HG03196 (cell line): Measurements from ENCODE around the gene NCKAP1.
"Not testable (repeated sequence)": the region's sequence is repeated elsewhere in the genome, so short reads cannot be mapped to it uniquely, and the experiment has no call there.

Experiments
- ATAC-seq: cut with Tn5 transposase; IDR thresholded peaks from one replicate; pipeline ENCODE4 v1.9.1; 2021; ENCODE audit not compliant: unreplicated experiment

The NCKAP1 gene

GRCh38 chr2:182887753-182888415, 150.4 kb downstream of the NCKAP1 start:
- ATAC-seq = no peak

- no peak for ATAC-seq
Observed at GRCh38 chr2:182887093-182887492, 151.2 kb downstream of the NCKAP1 start.

GRCh38 chr2:182885771-182886170, 152.5 kb downstream of the NCKAP1 start:
- ATAC-seq = no peak

GRCh38 chr2:182883451-182883850, 154.8 kb downstream of the NCKAP1 start:
- ATAC-seq = no peak

- ATAC-seq = not testable (repeated sequence)
Observed at GRCh38 chr2:182880100-182880499, 158.2 kb downstream of the NCKAP1 start.

- ATAC-seq = not testable (repeated sequence)
Observed at GRCh38 chr2:182876653-182877052, 161.6 kb downstream of the NCKAP1 start.

GRCh38 chr2:182870227-182870626, 168.0 kb downstream of the NCKAP1 start:
- ATAC-seq = no peak

- no peak for ATAC-seq
Observed at GRCh38 chr2:182868054-182868796, 170.0 kb downstream of the NCKAP1 start.

- ATAC-seq = no peak
Observed at GRCh38 chr2:182867426-182868053, 170.7 kb downstream of the NCKAP1 start.

GRCh38 chr2:182866461-182867406, 171.5 kb downstream of the NCKAP1 start, which contains the start of gene FRZB:
FRZB (minus strand) TSS chr2:182866637; CDS start chr2:182866552, 85 bp downstream.
- ATAC-seq = no peak

- ATAC-seq = no peak
Observed at GRCh38 chr2:182866095-182866460, 172.2 kb downstream of the NCKAP1 start.

GRCh38 chr2:182864949-182865570, 173.2 kb downstream of the NCKAP1 start:
- no peak for ATAC-seq

GRCh38 chr2:182863642-182864041, 174.6 kb downstream of the NCKAP1 start:
- no peak for ATAC-seq

GRCh38 chr2:182862091-182862490, 176.2 kb downstream of the NCKAP1 start:
- no peak for ATAC-seq

- ATAC-seq = no peak
Observed at GRCh38 chr2:182860858-182861257, 177.4 kb downstream of the NCKAP1 start.
